NCI-H526 treated with DMSO at 0.1 percent for 48 hours (cell line): ENCODE measurements around the gene LDB2.

Source experiments
- DNase-seq: peaks from one replicate; lab custom pipeline; 2025; lab: John Stamatoyannopoulos, UW

The LDB2 gene

GRCh38 chr4:16843831-16844508 lies 54.5 kb downstream of the LDB2 start:
- no peak for DNase-seq

GRCh38 chr4:16838226-16838875 lies 60.1 kb downstream of the LDB2 start:
- no peak for DNase-seq

GRCh38 chr4:16837475-16837874 lies 61.0 kb downstream of the LDB2 start:
- no peak for DNase-seq

- no peak for DNase-seq
Measured at GRCh38 chr4:16836324-16836723, 62.1 kb downstream of the LDB2 start.

- DNase-seq: no peak
Measured at GRCh38 chr4:16835597-16836247, 62.7 kb downstream of the LDB2 start.

GRCh38 chr4:16834814-16835213 lies 63.6 kb downstream of the LDB2 start:
- no peak for DNase-seq

GRCh38 chr4:16833722-16834121 lies 64.7 kb downstream of the LDB2 start:
- DNase-seq: no peak

GRCh38 chr4:16830081-16830480 lies 68.4 kb downstream of the LDB2 start:
- DNase-seq: no peak

GRCh38 chr4:16827794-16828724 lies 70.4 kb downstream of the LDB2 start:
- DNase-seq: no peak

GRCh38 chr4:16827045-16827444 lies 71.4 kb downstream of the LDB2 start:
- no peak for DNase-seq

- DNase-seq: no peak
Measured at GRCh38 chr4:16826406-16826910, 72.0 kb downstream of the LDB2 start.

GRCh38 chr4:16824278-16824806 lies 74.1 kb downstream of the LDB2 start:
- no peak for DNase-seq

- no peak for DNase-seq
Measured at GRCh38 chr4:16820329-16820728, 78.1 kb downstream of the LDB2 start.

GRCh38 chr4:16819652-16820051 lies 78.8 kb downstream of the LDB2 start:
- DNase-seq: no peak

GRCh38 chr4:16818005-16818404 lies 80.4 kb downstream of the LDB2 start:
- DNase-seq: no peak

- no peak for DNase-seq
Measured at GRCh38 chr4:16817286-16817685, 81.2 kb downstream of the LDB2 start.

- no peak for DNase-seq
Measured at GRCh38 chr4:16814361-16814760, 84.1 kb downstream of the LDB2 start.

GRCh38 chr4:16812041-16812440 lies 86.4 kb downstream of the LDB2 start:
- no peak for DNase-seq

- DNase-seq: no peak
Measured at GRCh38 chr4:16809943-16810342, 88.5 kb downstream of the LDB2 start.

- no peak for DNase-seq
Measured at GRCh38 chr4:16809064-16809463, 89.4 kb downstream of the LDB2 start.

- DNase-seq: no peak
Measured at GRCh38 chr4:16807355-16807754, 91.1 kb downstream of the LDB2 start.

- DNase-seq: no peak
Measured at GRCh38 chr4:16804581-16804980, 93.9 kb downstream of the LDB2 start.
